Neural progenitor cell (in vitro differentiated cells): ENCODE results near the gene GGTLC1. TPM values are rescaled to one million over a fixed set of nuclear protein-coding genes. Genes with fewer than 3 reads are reported as not detected.
A peak's percentile ranks its signal among the peaks of the same experiment; 100 is the strongest.
"Not testable (repeated sequence)": the region's sequence is repeated elsewhere in the genome, so short reads cannot be mapped to it uniquely, and the experiment has no call there.

Experiments used
- DNase-seq: peaks from one replicate; pipeline ENCODE4 v3.0.0-alpha.2; 2016; ENCODE audit warnings: low spot score
- H2AFZ ChIP-seq: fragments of 200-600 bp; sonication (generic); replicated peaks from 2 replicates; pipeline ENCODE4 v1.6.1; 2016; ENCODE audit warnings: antibody characterized with exemption
- H3F3A ChIP-seq: fragments of 200-600 bp; sonication (generic); 2 replicates; pipeline ENCODE4 v1.6.1; 2016; ENCODE audit warnings: antibody characterized with exemption, low read depth
- H3K27ac ChIP-seq: fragments of 200-600 bp; sonication (generic); 2 replicates; pipeline ENCODE4 v1.5.1; 2016; ENCODE audit warnings: mild to moderate bottlenecking
- H3K27me3 ChIP-seq: fragments of 200-600 bp; sonication (generic); 2 replicates; pipeline ENCODE4 v1.6.1; 2016; ENCODE audit warnings: mild to moderate bottlenecking, moderate library complexity
- H3K36me3 ChIP-seq: fragments of 200-600 bp; sonication (generic); 2 replicates; pipeline ENCODE4 v1.5.1; 2016
- H3K4me1 ChIP-seq: fragments of 200-600 bp; sonication (generic); 2 replicates; pipeline ENCODE4 v1.6.1; 2016; ENCODE audit warnings: mixed run types
- H3K4me2 ChIP-seq: fragments of 200-600 bp; sonication (generic); 2 replicates; pipeline ENCODE4 v1.6.1; 2016
- H3K4me3 ChIP-seq: fragments of 200-600 bp; sonication (generic); 2 replicates; pipeline ENCODE4 v1.5.1; 2016
- H3K79me2 ChIP-seq: fragments of 200-600 bp; sonication (generic); 2 replicates; pipeline ENCODE4 v1.6.1; 2016; ENCODE audit warnings: low read depth
- H3K9ac ChIP-seq: fragments of 200-600 bp; sonication (generic); 2 replicates; pipeline ENCODE4 v1.6.1; 2016
- H3K9me3 ChIP-seq: fragments of 200-600 bp; sonication (generic); 2 replicates; pipeline ENCODE4 v1.5.1; 2016; ENCODE audit warnings: low read depth
- H4K20me1 ChIP-seq: fragments of 200-600 bp; sonication (generic); 2 replicates; pipeline ENCODE4 v1.6.1; 2016; ENCODE audit warnings: low read depth
- H3K27ac Mint-ChIP-seq: 3 replicates; pipeline ENCODE4 v1.8.0; 2021; ENCODE audit warnings: mixed read lengths
- H3K27me3 Mint-ChIP-seq: 2 replicates; pipeline ENCODE4 v1.8.0; 2022; ENCODE audit warnings: low read depth, mild to moderate bottlenecking, inconsistent platforms, moderate library complexity, mixed read lengths; ENCODE audit not compliant: insufficient read depth
- H3K36me3 Mint-ChIP-seq: 3 replicates; pipeline ENCODE4 v1.8.0; 2021; ENCODE audit warnings: mixed read lengths
- H3K4me1 Mint-ChIP-seq: 3 replicates; pipeline ENCODE4 v1.8.0; 2021; ENCODE audit warnings: mixed read lengths
- H3K4me3 Mint-ChIP-seq: 3 replicates; pipeline ENCODE4 v1.8.0; 2021; ENCODE audit warnings: mild to moderate bottlenecking, moderate library complexity, mixed read lengths
- H3K9me3 Mint-ChIP-seq: 3 replicates; pipeline ENCODE4 v1.8.0; 2020; ENCODE audit warnings: mixed read lengths
- total RNA-seq: library from RNA; depleted of rRNA; stranded (reverse); fragments of >200 nt; gene quantifications from 2 replicates; pipeline ENCODE4 v1.2.3, GENCODE V29; 2015; ENCODE audit warnings: low replicate concordance
- TF ChIP-seq, protein P1 (sequence below): fragments of 200-600 bp; sonication (generic); IDR thresholded peaks from 2 replicates; pipeline ENCODE4 v1.5.1; 2017; ENCODE audit warnings: antibody characterized with exemption, mild to moderate bottlenecking

GGTLC1 gene
- total RNA-seq, 1 donor from 2014 or later = not detected

DNA sequence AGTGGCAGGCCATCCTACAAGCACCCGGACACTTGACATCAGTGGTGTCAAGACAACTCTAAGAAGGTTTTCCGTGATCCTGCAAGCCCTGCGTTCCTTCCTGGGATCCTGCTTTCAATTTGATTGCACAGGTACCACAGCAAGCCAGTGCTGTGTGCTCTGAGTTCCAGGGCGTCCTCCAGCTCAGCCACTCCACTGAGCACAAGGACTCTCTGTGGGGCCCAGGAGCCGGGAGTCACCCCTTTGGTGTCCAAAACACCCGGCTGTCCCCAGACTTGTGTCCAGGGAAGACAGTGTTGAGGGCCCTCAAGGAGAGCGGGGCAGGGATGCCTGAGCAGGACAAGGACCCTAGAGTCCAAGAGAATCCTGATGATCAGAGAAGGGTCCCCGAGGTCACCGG is 387 bp upstream of the GGTLC1 start:
- not testable (repeated sequence) for H3K27ac Mint-ChIP-seq, H3K4me3 Mint-ChIP-seq, DNase-seq, H3K79me2 ChIP-seq, H2AFZ ChIP-seq, H3K36me3 ChIP-seq, H3K9me3 Mint-ChIP-seq, H3K4me1 ChIP-seq, H3K4me3 ChIP-seq, H3K4me2 ChIP-seq, H3K9ac ChIP-seq, H3F3A ChIP-seq, H3K27ac ChIP-seq, H3K36me3 Mint-ChIP-seq, H3K27me3 Mint-ChIP-seq, H3K27me3 ChIP-seq, H3K4me1 Mint-ChIP-seq, H4K20me1 ChIP-seq, H3K9me3 ChIP-seq

DNA sequence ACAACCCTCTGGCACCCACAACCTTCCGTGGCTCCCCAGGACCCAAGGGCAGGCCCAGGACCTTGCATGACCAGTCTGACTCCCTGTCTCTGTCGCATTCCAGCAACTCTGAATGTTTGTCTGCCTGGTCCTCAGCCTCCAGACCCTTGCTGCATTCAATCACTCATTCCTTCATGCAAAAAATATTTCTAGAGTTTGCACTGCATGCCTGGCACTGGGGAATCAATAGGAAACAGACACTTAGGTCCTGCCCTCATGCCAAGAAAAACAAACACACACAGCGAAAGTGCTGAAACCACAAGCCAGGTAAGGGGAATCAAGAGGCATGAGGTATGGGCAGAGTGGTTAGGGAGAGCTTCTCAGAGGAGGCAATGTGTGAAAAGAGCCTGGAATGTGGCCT is 1.9 kb downstream of the GGTLC1 start:
- not testable (repeated sequence) for H3K4me3 ChIP-seq, H4K20me1 ChIP-seq, H3K9me3 Mint-ChIP-seq, H3K4me1 Mint-ChIP-seq, H3K27ac ChIP-seq, H3K27me3 ChIP-seq, H2AFZ ChIP-seq, DNase-seq, H3K27ac Mint-ChIP-seq, H3K36me3 Mint-ChIP-seq, H3K4me1 ChIP-seq, H3K27me3 Mint-ChIP-seq, H3F3A ChIP-seq, H3K4me3 Mint-ChIP-seq, H3K79me2 ChIP-seq, H3K36me3 ChIP-seq, H3K9ac ChIP-seq, H3K4me2 ChIP-seq, H3K9me3 ChIP-seq

DNA sequence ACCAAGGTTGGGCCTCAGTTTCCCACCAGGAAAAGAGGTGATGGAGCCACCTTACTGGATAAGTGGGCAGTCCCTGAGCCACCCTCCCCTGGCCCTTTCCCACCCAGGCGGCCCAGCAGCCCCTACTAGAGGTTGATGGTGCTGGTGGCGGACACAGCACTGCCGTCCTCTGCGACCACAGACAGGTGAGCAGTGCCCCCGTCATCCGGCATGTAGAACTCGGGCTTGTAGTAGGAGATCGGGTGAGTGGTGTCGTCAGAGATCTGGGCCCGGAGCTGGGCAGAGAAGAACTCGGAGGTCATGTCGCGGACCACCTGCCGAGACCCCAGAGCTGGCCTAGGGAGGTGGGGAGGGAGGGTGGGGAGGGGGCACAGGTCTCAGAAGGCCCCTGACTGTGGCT is 2.3 kb downstream of the GGTLC1 start:
- not testable (repeated sequence) for H3K27me3 Mint-ChIP-seq, H3K27me3 ChIP-seq, H2AFZ ChIP-seq, H3K27ac Mint-ChIP-seq, H3F3A ChIP-seq, H3K4me3 Mint-ChIP-seq, H4K20me1 ChIP-seq, H3K4me2 ChIP-seq, H3K9me3 ChIP-seq, H3K79me2 ChIP-seq, H3K27ac ChIP-seq, H3K4me1 Mint-ChIP-seq, H3K36me3 Mint-ChIP-seq, H3K36me3 ChIP-seq, H3K9ac ChIP-seq, H3K4me3 ChIP-seq, DNase-seq, H3K4me1 ChIP-seq, H3K9me3 Mint-ChIP-seq

DNA sequence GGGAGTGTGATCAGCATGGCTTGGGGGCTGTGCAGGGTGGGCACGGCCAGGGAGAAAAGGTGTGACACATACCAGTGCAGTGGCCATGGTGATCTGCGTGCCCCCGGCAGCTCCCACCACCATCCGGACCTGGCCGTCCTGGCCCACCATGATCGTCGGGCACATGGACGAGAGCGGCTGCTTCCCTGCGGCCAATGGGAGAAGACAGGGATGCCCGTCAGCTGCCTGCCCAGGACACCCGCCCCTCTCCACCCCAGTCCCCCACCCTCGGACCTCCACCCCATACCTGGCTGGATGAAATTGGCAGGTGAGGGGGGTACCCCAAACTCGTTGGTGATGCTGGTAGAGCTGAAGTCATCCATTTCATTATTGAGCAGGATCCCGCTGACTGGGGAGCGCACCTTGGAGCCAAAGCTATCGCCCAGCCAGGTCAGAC is 2.8 kb downstream of the GGTLC1 start:
- H3F3A ChIP-seq, H3K36me3 Mint-ChIP-seq, H3K4me1 Mint-ChIP-seq, DNase-seq, H3K4me3 ChIP-seq, H3K4me3 Mint-ChIP-seq, H3K27me3 ChIP-seq, H4K20me1 ChIP-seq, H3K79me2 ChIP-seq, H3K4me1 ChIP-seq, H3K9me3 ChIP-seq, H3K4me2 ChIP-seq, H3K9me3 Mint-ChIP-seq, H3K9ac ChIP-seq, H3K27ac ChIP-seq, H3K36me3 ChIP-seq, H3K27me3 Mint-ChIP-seq, H3K27ac Mint-ChIP-seq, H2AFZ ChIP-seq: not testable (repeated sequence)

DNA sequence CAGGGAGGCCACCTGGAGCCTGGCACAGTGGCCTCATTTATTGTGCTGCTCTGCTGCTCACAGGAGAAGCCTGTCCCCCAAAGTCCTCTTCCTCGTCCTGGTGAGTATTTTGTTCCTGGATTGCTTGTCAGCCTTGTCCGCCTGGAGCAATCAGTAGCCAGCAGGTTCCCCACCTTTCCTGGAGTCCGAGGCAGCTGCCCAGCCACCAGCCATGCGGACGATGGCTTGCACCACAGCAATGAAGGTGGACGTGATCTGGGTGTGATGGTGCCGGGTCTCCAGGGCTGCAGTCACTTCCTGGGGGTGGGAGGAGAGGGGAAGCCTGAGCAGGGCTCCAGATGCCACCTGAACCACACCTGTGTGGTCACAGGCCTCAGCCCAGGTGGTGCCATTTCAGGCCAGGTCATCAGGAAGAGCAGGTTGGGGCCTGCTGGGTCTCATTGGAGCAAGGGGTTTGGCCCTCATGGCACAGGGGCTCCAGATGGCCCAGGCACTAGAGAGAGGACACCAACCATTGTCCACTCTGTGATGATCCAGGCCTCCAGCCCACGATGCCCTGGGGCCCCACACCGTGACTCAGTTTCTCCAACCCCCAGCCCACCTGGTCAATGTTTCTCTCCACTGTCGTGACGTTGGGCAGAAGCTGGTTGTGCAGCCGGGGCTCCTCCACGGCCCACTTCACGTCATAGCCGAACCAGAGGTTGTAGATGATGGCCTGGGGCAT is 3.4 kb downstream of the GGTLC1 start:
- not testable (repeated sequence) for H3K9ac ChIP-seq, H2AFZ ChIP-seq, H3K4me3 ChIP-seq, H3K4me3 Mint-ChIP-seq, H4K20me1 ChIP-seq, H3K27ac Mint-ChIP-seq, H3K4me1 Mint-ChIP-seq, H3K27me3 Mint-ChIP-seq, H3K79me2 ChIP-seq, H3K4me2 ChIP-seq, DNase-seq, H3K36me3 Mint-ChIP-seq, H3F3A ChIP-seq, H3K27me3 ChIP-seq, H3K4me1 ChIP-seq, H3K9me3 ChIP-seq, H3K36me3 ChIP-seq, H3K9me3 Mint-ChIP-seq, H3K27ac ChIP-seq

DNA sequence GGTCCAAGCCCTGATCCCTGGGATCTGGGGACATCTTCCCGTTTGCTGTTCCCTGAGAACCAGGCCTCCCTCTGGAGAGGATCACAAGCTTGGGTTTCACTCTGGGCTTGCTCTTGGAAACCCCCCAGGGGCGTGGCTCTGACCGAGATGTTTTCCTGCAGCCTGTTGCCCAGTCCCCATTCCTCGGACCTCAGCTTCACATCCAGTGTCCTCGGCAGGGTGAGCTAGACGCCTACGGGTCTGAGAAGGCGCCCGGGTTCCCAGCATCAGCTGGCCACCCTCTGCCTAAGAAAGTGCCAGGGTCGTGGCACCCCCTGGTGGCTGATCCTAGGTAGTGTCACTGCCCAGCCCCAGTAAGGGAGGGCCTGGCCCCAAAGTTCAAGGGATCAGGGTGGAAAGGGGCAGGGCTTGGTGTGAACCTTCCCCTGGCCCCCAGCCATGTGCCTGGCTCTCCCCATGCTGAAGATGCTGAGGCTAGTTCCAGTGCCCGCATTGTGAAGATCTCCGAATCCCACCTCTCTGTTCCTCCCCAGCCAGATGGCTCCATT is 4.0 kb downstream of the GGTLC1 start:
- H3F3A ChIP-seq, H3K4me1 ChIP-seq, H3K9ac ChIP-seq, H2AFZ ChIP-seq, H3K9me3 Mint-ChIP-seq, H4K20me1 ChIP-seq, H3K4me3 Mint-ChIP-seq, H3K27me3 ChIP-seq, H3K4me2 ChIP-seq, H3K27ac Mint-ChIP-seq, H3K9me3 ChIP-seq, DNase-seq, H3K27me3 Mint-ChIP-seq, H3K27ac ChIP-seq, H3K36me3 ChIP-seq, H3K4me1 Mint-ChIP-seq, H3K36me3 Mint-ChIP-seq, H3K79me2 ChIP-seq, H3K4me3 ChIP-seq: not testable (repeated sequence)
- TF ChIP-seq, protein P1, sequence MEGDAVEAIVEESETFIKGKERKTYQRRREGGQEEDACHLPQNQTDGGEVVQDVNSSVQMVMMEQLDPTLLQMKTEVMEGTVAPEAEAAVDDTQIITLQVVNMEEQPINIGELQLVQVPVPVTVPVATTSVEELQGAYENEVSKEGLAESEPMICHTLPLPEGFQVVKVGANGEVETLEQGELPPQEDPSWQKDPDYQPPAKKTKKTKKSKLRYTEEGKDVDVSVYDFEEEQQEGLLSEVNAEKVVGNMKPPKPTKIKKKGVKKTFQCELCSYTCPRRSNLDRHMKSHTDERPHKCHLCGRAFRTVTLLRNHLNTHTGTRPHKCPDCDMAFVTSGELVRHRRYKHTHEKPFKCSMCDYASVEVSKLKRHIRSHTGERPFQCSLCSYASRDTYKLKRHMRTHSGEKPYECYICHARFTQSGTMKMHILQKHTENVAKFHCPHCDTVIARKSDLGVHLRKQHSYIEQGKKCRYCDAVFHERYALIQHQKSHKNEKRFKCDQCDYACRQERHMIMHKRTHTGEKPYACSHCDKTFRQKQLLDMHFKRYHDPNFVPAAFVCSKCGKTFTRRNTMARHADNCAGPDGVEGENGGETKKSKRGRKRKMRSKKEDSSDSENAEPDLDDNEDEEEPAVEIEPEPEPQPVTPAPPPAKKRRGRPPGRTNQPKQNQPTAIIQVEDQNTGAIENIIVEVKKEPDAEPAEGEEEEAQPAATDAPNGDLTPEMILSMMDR = peak; percentile 32

DNA sequence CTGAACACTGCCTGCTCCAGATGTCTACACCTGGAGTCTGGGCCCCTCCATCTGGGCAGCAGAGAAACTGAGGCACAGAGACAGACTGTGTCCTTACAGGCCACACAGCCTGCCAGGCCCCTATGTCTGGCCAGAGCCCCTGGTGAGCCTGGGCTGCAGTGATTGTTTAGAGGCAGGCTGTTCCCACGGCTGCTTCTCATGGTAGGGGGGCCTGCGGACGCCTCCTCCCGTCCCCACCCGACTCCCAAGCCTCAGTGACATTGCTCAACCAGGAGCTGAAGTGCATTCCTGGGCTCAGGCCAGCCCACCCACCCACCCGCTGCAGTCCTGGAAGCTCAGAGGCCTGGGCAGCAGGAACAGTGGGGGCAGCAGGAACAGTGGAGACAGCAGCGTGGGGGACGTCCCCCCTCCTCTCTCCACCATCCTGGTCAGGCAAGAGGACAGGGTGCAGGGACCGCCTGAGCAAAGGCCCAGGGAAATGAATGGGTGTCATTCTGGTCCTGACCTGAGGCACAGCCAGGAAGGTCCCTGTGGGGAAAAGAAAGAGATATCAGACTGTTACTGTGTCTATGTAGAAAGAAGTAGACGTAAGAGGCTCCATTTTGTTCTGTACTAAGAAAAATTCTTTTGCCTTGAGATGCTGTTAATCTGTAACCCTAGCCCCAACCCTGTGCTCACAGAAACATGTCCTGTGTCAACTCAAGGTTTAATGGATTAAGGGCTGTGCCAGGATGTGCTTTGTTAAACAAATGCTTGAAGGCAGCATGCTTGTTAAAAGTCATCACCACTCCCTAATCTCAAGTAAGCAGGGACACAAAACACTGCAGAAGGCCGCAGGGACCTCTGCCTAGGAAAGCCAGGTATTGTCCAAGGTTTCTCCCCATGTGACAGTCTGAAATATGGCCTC is 6.2 kb downstream of the GGTLC1 start:
- not testable (repeated sequence) for H3K4me3 Mint-ChIP-seq, H3K36me3 Mint-ChIP-seq, H4K20me1 ChIP-seq, H3F3A ChIP-seq, H3K27me3 ChIP-seq, H3K9me3 ChIP-seq, H3K9me3 Mint-ChIP-seq, H3K27me3 Mint-ChIP-seq, H3K4me3 ChIP-seq, H3K36me3 ChIP-seq, H3K4me2 ChIP-seq, H3K4me1 Mint-ChIP-seq, H3K9ac ChIP-seq, H3K79me2 ChIP-seq, H3K27ac Mint-ChIP-seq, H3K27ac ChIP-seq, DNase-seq, H2AFZ ChIP-seq, H3K4me1 ChIP-seq
